ENCODE data around the gene CYP24A1.

CYP24A1 gene

GRCh38 chr20:54207743-54208547 lies 34.2 kb upstream of the CYP24A1 start, which contains the start of gene PFDN4:
Gene PFDN4, plus strand, starts transcription at chr20:54208087. Its CDS starts 14 bp downstream, at chr20:54208101.
- peak; percentile 96 for TF ChIP-seq CTCF (conservative IDR thresholded peaks at IDR 0.05)
- H3K27ac ChIP-seq: peak within 1 kb of the TSS; percentile 99

DNA sequence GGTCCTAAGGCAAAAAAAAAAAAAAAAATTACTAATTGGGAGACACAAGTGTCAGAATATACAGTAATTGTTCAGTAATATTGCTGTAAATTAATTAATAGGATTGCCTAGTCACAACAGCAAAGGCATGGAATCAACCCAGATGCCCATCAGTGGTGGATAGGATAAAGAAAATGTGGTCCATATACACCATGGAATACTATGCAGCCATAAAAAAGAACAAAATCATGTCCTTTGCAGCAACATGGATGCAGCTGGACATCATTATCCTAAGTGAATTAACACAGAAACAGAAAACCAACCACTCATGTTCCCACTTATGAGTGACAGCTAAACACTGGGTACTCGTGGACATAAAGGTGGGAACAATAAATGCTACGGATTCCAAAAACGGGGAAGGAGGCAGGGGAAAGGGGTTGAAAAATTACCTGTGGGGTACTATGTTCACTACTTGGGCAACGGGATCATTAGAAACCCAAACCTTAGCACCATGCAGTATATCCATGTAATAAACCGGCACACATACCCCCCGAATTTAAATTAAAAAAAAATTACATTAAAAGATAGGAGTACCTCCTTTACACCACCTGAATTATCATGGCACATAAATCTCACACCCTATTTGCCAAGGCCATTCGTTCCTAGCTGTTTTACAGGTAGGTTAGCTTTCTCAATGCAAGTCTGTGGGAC lies 33.4 kb upstream of the CYP24A1 start:
- no peak for TF ChIP-seq CTCF (conservative IDR thresholded peaks at IDR 0.05)

DNA sequence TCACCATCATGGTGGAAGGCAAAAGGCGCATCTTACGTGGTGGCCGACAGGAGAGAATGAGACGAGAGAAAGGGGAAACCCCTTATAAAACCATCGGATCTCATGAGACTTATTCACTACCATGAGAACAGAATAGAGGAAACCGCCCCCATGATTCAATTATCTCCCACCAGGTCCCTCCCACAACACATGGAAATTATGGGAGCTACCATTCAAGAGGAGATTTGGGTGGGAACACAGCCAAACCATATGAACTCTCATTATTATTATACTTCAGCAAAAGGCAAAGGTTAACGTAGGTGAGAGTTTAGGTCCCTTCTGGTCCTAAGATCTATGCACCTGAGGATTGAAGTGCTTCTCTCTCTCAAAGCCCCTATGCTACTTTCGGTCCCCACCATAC lies 31.7 kb upstream of the CYP24A1 start:
- no peak for TF ChIP-seq CTCF (conservative IDR thresholded peaks at IDR 0.05)
- H3K27ac ChIP-seq: no peak overlapping the region

More for the DNA sequence above, 33.4 kb upstream of the CYP24A1 start:
- H3K27ac ChIP-seq: peak overlapping the region; percentile 99

- no peak overlapping the region for H3K27ac ChIP-seq
- TF ChIP-seq CTCF (conservative IDR thresholded peaks at IDR 0.05): no peak
These were observed 30.7 kb upstream of the CYP24A1 start for GRCh38 chr20:54204481-54204880.

DNA sequence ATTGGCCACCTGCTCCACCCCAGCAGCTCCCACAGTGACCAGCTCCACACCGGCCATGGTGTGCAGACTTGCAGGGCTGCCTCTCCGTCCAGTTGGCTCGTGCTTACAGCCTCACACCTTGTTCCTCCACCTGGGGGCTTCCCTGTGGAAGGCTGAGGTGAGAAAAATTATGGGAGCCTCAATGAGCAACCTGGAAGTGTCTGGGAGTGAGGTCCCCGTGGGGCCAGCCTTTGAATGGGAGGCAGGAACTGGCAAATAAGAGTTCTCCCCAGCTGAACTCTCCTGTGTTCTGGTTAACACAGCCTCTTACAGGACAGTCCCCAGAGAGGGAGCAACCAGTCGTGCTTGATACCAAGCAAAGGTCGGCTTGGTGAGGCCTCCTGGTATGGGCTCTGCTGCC lies 30.3 kb upstream of the CYP24A1 start:
- no peak for TF ChIP-seq CTCF (conservative IDR thresholded peaks at IDR 0.05)
- H3K27ac ChIP-seq: no peak overlapping the region

DNA sequence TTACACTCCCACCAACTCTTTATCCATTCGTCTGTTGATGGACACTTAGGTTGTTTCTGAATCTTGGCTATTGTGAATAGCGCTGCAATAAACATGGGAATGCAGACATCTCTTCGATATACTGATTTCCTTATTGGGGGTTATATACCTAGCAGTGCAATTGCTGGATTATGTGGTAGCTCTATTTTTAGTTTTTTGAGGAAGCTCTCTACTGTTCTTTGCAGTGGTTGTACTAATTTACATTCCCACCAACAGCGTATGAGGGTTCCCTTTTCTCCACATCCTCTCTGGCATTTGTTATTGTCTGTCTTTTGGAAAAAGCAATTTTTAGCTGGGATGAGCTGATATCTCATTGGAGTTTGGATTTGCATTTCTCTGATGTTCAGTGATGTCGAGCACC lies 29.5 kb upstream of the CYP24A1 start:
- H3K27ac ChIP-seq: no peak overlapping the region
- no peak for TF ChIP-seq CTCF (conservative IDR thresholded peaks at IDR 0.05)

DNA sequence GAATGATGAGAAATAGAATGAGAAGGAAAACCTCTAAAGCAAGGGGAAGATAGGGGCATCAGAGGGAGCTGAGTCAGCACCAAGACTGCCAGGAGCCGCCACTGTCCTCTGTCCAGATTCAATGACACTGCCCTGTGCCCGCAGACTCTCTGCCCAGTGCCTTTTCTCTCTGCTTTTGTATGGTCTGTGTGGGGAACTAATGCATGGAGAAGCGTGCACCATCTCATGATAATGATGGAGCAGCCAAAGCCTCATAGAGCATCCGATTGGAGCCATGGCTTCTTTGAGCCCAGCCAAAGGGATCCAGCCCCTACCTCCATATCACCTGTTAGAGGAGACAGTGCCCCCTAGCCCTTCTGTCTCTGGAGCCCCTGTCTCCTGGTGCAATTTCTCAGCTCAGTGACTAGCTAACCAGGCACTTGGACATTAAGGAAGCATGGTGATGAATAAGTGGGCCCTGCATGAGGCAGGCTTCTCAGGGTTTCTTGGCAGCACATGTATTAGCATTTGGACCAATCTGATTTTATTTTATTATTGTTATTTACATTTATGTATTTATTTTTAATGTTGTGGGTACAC lies 27.6 kb upstream of the CYP24A1 start:
- TF ChIP-seq CTCF (conservative IDR thresholded peaks at IDR 0.05): no peak

More for the DNA sequence above, 27.6 kb upstream of the CYP24A1 start:
- H3K27ac ChIP-seq: peak overlapping the region; percentile 44
